Sigmoid colon (tissue), 4 donors: ENCODE results near the gene RFFL.

Experiments
- CTCF ChIP-seq, 4 experiments: fragments of 450-650 bp in 3 of 4; fragments of 200-600 bp in 1 of 4; IDR thresholded peaks; one replicate each; pipeline ENCODE4 v1.5.1; 2016 to 2019; ENCODE audit warnings: antibody characterized with exemption in 4 of 4, mild to moderate bottlenecking in 3 of 4, moderate library complexity in 2 of 4
- POLR2A ChIP-seq, 2 donors: fragments of 450-650 bp; IDR thresholded peaks; one replicate each; pipeline ENCODE4 v1.6.1; 2016; ENCODE audit warnings: antibody characterized with exemption in 2 of 2, mild to moderate bottlenecking in 2 of 2, moderate library complexity in 2 of 2
- POLR2AphosphoS5 ChIP-seq, 4 donors: sonication (generic); formaldehyde crosslinking; IDR thresholded peaks; one replicate each; pipeline ENCODE4 v1.6.1; 2017; ENCODE audit warnings: antibody characterized with exemption in 4 of 4

GRCh38 chr17:34996422-34997285 lies 66.9 kb downstream of the RFFL start:
- TF ChIP-seq CTCF (IDR thresholded peaks at IDR 0.05) (no peak), POLR2A (IDR thresholded peaks at IDR 0.05) (no peak), POLR2AphosphoS5 (IDR thresholded peaks at IDR 0.05) (no peak)
